Keratinocyte (primary cell): ENCODE results near the gene ACKR4.

Source experiments
- CTCF ChIP-seq, 3 experiments: IDR thresholded peaks in 1 of 3; conservative IDR thresholded peaks in 1 of 3; optimal IDR thresholded peaks in 1 of 3; 2 replicates in 2 of 3; 3 replicates in 1 of 3; pipeline versions ENCODE3 to v1.5.1; 2011; ENCODE audit warnings: low read length in 3 of 3, mild to moderate bottlenecking in 3 of 3, moderate library complexity in 2 of 3, control low read depth in 1 of 3, inconsistent platforms in 1 of 3; ENCODE audit not compliant: insufficient read depth in 2 of 3; ENCODE audit errors: extremely low read depth in 1 of 3
- EZH2 ChIP-seq: IDR thresholded peaks from one replicate; pipeline ENCODE4 v1.6.1; 2012; ENCODE audit warnings: inconsistent platforms, mild to moderate bottlenecking, low read length, moderate library complexity

- TF ChIP-seq CTCF (optimal IDR thresholded peaks at IDR 0.05 in 1 of 3, IDR thresholded peaks at IDR 0.05 in 1 of 3, conservative IDR thresholded peaks at IDR 0.05 in 1 of 3; ENCODE audit: extremely low read depth in 1 of 3, insufficient read depth in 2 of 3, low read length in 3 of 3) (no peak), EZH2 (no peak)
Observed at GRCh38 chr3:132556508-132557159, 40.4 kb upstream of the ACKR4 start.
